Uterus (tissue), 2 donors: ENCODE measurements around the gene BMPR2.

ENCODE experiments used
- POLR2A ChIP-seq, 2 donors: fragments of 450-650 bp; IDR thresholded peaks; one replicate each; pipeline ENCODE4 v1.6.1; 2016; ENCODE audit warnings: antibody characterized with exemption in 2 of 2, mild to moderate bottlenecking in 1 of 2, moderate library complexity in 1 of 2
- TF ChIP-seq, protein P1 (sequence below), 4 experiments: fragments of 200-600 bp in 2 of 4; fragments of 450-650 bp in 2 of 4; sonication (generic) in 2 of 4; IDR thresholded peaks; one replicate each; pipeline ENCODE4 v1.5.1; 2016 to 2019; ENCODE audit warnings: antibody characterized with exemption in 4 of 4, mild to moderate bottlenecking in 2 of 4, moderate library complexity in 1 of 4

DNA sequence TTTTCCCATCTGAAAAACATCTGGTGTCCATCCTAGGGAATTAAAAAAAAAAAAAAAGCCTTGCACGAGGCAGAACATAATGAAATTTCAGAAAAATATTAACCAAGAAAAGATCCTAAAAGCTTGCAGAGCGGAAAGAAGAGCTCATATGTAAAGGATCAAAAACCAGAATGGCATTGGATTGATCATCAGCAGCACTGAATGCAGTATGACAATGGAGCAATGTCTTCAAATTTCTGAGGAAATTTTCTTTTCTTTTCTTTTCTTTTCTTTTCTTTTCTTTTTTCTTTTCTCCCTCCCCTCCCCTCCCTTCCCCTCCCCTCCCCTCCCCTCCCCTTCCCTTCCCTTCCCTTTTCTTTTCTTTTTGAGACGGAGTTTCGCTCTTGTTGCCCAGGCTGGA lies 237.4 kb downstream of the BMPR2 start:
- TF ChIP-seq, protein P1, sequence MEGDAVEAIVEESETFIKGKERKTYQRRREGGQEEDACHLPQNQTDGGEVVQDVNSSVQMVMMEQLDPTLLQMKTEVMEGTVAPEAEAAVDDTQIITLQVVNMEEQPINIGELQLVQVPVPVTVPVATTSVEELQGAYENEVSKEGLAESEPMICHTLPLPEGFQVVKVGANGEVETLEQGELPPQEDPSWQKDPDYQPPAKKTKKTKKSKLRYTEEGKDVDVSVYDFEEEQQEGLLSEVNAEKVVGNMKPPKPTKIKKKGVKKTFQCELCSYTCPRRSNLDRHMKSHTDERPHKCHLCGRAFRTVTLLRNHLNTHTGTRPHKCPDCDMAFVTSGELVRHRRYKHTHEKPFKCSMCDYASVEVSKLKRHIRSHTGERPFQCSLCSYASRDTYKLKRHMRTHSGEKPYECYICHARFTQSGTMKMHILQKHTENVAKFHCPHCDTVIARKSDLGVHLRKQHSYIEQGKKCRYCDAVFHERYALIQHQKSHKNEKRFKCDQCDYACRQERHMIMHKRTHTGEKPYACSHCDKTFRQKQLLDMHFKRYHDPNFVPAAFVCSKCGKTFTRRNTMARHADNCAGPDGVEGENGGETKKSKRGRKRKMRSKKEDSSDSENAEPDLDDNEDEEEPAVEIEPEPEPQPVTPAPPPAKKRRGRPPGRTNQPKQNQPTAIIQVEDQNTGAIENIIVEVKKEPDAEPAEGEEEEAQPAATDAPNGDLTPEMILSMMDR (IDR thresholded peaks at IDR 0.05), result no peak
- TF ChIP-seq POLR2A (IDR thresholded peaks at IDR 0.05), result no peak
